Measurements from ENCODE around the gene LAMA5.

LAMA5 gene

DNA sequence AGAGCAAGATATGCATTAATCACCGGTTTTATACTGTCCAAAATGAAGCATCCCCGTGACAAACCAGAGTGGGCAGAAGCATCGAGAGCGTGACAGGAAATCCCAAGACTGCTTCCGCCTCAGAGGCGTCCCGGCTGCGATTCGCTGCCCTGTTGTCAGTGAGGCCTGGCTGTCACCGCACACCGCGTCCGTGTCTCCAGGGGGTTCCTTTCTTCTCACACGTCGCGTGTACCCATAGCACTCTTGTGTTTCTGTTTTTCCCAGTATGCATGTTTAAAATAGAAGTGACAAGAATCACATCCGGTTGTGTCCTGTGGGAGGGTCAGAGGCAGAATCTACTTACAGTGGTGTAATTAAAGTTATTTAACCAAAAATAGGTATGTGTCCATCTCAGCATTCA is 72.6 kb downstream of the LAMA5 start:
- H3K27me3 ChIP-seq (ENCODE audit: low read length) = no peaks in the 10 kb centered on the region
- no peak for TF ChIP-seq EZH2phosphoT487 (conservative IDR thresholded peaks at IDR 0.05; ENCODE audit: low read length)
- TF ChIP-seq, protein P1, sequence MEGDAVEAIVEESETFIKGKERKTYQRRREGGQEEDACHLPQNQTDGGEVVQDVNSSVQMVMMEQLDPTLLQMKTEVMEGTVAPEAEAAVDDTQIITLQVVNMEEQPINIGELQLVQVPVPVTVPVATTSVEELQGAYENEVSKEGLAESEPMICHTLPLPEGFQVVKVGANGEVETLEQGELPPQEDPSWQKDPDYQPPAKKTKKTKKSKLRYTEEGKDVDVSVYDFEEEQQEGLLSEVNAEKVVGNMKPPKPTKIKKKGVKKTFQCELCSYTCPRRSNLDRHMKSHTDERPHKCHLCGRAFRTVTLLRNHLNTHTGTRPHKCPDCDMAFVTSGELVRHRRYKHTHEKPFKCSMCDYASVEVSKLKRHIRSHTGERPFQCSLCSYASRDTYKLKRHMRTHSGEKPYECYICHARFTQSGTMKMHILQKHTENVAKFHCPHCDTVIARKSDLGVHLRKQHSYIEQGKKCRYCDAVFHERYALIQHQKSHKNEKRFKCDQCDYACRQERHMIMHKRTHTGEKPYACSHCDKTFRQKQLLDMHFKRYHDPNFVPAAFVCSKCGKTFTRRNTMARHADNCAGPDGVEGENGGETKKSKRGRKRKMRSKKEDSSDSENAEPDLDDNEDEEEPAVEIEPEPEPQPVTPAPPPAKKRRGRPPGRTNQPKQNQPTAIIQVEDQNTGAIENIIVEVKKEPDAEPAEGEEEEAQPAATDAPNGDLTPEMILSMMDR (IDR thresholded peaks at IDR 0.05; ENCODE audit: insufficient read depth, low read length, poor library complexity, severe bottlenecking) = no peak
- no peaks in the 10 kb centered on the region for H3K36me3 ChIP-seq (ENCODE audit: low read length)
- no peak overlapping the region for H2AFZ ChIP-seq (ENCODE audit: low read depth, low read length, severe bottlenecking)
- no peak overlapping the region for H3K27ac ChIP-seq (ENCODE audit: low read depth, low read length)
- no peaks in the 10 kb centered on the region for H3K9me2 ChIP-seq (replicated peaks; ENCODE audit: insufficient read depth, low read length)
- no peak overlapping the region for H3K4me2 ChIP-seq (ENCODE audit: low read depth, low read length, poor library complexity, severe bottlenecking)
- H3F3A ChIP-seq (ENCODE audit: insufficient read depth) = no peaks in the 10 kb centered on the region
- no peak overlapping the region for H3K4me3 ChIP-seq (ENCODE audit: insufficient read depth, low read length, poor library complexity, severe bottlenecking)
- H3K9me3 ChIP-seq (ENCODE audit: insufficient read depth, low read length) = no peaks in the 10 kb centered on the region
- H3K79me2 ChIP-seq (ENCODE audit: insufficient read depth, low read length) = no peaks in the 10 kb centered on the region
- no peak overlapping the region for H3K9ac ChIP-seq (ENCODE audit: low read length)
- no peaks in the 10 kb centered on the region for H4K20me1 ChIP-seq (ENCODE audit: low read depth, low read length)

DNA sequence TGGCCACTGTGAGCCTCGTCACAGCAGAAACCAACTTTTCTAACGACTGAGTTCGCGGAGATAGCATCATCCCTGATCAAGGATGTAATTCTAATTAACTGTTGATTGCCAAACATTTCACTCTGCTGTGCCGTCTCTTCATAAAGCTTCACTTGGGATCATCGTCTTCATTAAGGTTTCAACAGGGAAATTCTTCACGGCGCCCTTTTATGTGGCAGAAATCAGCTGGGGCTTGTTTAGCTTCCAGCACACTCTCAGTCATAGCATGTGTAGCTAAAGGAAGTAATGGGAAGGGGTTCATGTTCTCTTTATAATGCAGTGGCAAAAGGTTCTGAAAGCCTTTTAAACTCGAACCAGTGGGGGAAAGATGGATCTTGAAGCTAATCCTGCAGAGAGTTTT is 73.2 kb downstream of the LAMA5 start:
- H3K9me3 ChIP-seq (ENCODE audit: insufficient read depth, low read length) = no peaks in the 10 kb centered on the region
- no peaks in the 10 kb centered on the region for H4K20me1 ChIP-seq (ENCODE audit: low read depth, low read length)
- no peaks in the 10 kb centered on the region for H3F3A ChIP-seq (ENCODE audit: insufficient read depth)
- no peak overlapping the region for H3K4me3 ChIP-seq (ENCODE audit: insufficient read depth, low read length, poor library complexity, severe bottlenecking)
- no peak overlapping the region for H3K9ac ChIP-seq (ENCODE audit: low read length)
- no peak overlapping the region for H3K27ac ChIP-seq (ENCODE audit: low read depth, low read length)
- no peaks in the 10 kb centered on the region for H3K36me3 ChIP-seq (ENCODE audit: low read length)
- no peaks in the 10 kb centered on the region for H3K79me2 ChIP-seq (ENCODE audit: insufficient read depth, low read length)
- H3K27me3 ChIP-seq (ENCODE audit: low read length) = no peaks in the 10 kb centered on the region
- H3K9me2 ChIP-seq (replicated peaks; ENCODE audit: insufficient read depth, low read length) = no peaks in the 10 kb centered on the region
- H2AFZ ChIP-seq (ENCODE audit: low read depth, low read length, severe bottlenecking) = no peak overlapping the region
- H3K4me2 ChIP-seq (ENCODE audit: low read depth, low read length, poor library complexity, severe bottlenecking) = no peak overlapping the region
- TF ChIP-seq, protein P1 (IDR thresholded peaks at IDR 0.05; ENCODE audit: insufficient read depth, low read length, poor library complexity, severe bottlenecking) = no peak
- TF ChIP-seq EZH2phosphoT487 (conservative IDR thresholded peaks at IDR 0.05; ENCODE audit: low read length) = no peak

DNA sequence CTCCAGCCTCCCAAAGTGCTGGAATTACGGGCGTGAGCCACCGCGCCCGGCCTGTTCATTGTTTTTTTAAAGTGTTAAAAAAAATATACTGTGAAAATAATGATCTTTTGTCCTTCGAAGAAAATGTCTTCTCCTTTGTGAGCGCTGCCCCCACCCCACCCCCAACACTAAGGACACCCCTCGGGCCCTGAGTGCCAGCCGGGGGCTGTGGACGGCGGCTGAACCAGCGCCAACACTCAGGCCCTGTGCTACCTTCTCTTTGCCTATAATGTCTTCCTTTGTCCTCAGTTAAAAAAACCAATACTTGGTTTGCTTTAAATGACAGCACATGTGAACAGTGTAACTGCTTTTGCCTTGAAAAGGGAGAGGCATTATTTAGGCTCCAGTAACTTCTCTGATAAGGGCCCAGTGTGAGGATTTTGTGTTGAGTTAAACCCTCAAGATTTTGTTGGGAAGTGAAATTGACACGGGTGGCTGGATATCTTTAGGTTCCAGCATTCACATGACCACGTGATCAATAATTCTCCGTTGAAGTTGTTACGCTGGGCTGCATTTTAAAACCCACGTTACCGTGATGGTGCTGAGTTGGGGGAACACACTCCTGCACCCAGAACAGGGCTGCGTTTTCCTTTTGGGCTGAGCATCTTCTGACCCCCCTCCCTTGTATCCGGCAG is 73.9 kb downstream of the LAMA5 start:
- no peak overlapping the region for H2AFZ ChIP-seq (ENCODE audit: low read depth, low read length, severe bottlenecking)
- no peaks in the 10 kb centered on the region for H3K36me3 ChIP-seq (ENCODE audit: low read length)
- H3K4me3 ChIP-seq (ENCODE audit: insufficient read depth, low read length, poor library complexity, severe bottlenecking) = no peak overlapping the region
- H3K27me3 ChIP-seq (ENCODE audit: low read length) = no peaks in the 10 kb centered on the region
- TF ChIP-seq EZH2phosphoT487 (conservative IDR thresholded peaks at IDR 0.05; ENCODE audit: low read length) = no peak
- TF ChIP-seq, protein P1 (IDR thresholded peaks at IDR 0.05; ENCODE audit: insufficient read depth, low read length, poor library complexity, severe bottlenecking) = no peak
- no peaks in the 10 kb centered on the region for H3K9me2 ChIP-seq (replicated peaks; ENCODE audit: insufficient read depth, low read length)
- H3F3A ChIP-seq (ENCODE audit: insufficient read depth) = no peaks in the 10 kb centered on the region
- no peaks in the 10 kb centered on the region for H4K20me1 ChIP-seq (ENCODE audit: low read depth, low read length)
- no peak overlapping the region for H3K27ac ChIP-seq (ENCODE audit: low read depth, low read length)
- no peaks in the 10 kb centered on the region for H3K79me2 ChIP-seq (ENCODE audit: insufficient read depth, low read length)
- H3K9ac ChIP-seq (ENCODE audit: low read length) = no peak overlapping the region
- no peaks in the 10 kb centered on the region for H3K9me3 ChIP-seq (ENCODE audit: insufficient read depth, low read length)
- no peak overlapping the region for H3K4me2 ChIP-seq (ENCODE audit: low read depth, low read length, poor library complexity, severe bottlenecking)

Data from SU-DHL-6 (cell line).